Skeletal muscle satellite cell (primary cell): ENCODE results near the gene FLT4.

Experiments
- H3K27me3 ChIP-seq: 2 replicates; pipeline ENCODE4 v1.7.0; 2013; ENCODE audit warnings: low read length; ENCODE audit not compliant: control insufficient read depth, insufficient read depth
- H3K36me3 ChIP-seq: 2 replicates; pipeline ENCODE4 v1.7.0; 2013; ENCODE audit warnings: mild to moderate bottlenecking, control low read depth, low read length; ENCODE audit not compliant: insufficient read depth
- H3K4me1 ChIP-seq: 2 replicates; pipeline ENCODE4 v1.7.0; 2013; ENCODE audit warnings: low read length; ENCODE audit not compliant: control insufficient read depth, insufficient read depth
- H3K4me2 ChIP-seq: 2 replicates; pipeline ENCODE4 v1.7.0; 2013; ENCODE audit warnings: mild to moderate bottlenecking, low read length
- H3K4me3 ChIP-seq: 2 replicates; pipeline ENCODE4 v1.7.0; 2013; ENCODE audit warnings: low read length
- H3K9ac ChIP-seq: 2 replicates; pipeline ENCODE4 v1.7.0; 2013; ENCODE audit warnings: mild to moderate bottlenecking, low read depth, low read length, moderate library complexity
- H3K9me3 ChIP-seq: replicated peaks from 2 replicates; pipeline ENCODE4 v1.7.0; 2013; ENCODE audit warnings: mild to moderate bottlenecking, control low read depth, low read length

Gene FLT4

GRCh38 chr5:180599590-180599914 is 49.8 kb downstream of the FLT4 start:
- no peak overlapping the region for H3K4me3 ChIP-seq
- no peaks in the 10 kb centered on the region for H3K9me3 ChIP-seq
- H3K27me3 ChIP-seq = peaks cover 20% of the 10 kb centered on the region
- H3K4me2 ChIP-seq = no peak overlapping the region
- no peak overlapping the region for H3K9ac ChIP-seq
- H3K36me3 ChIP-seq = no peaks in the 10 kb centered on the region
- no peaks in the 10 kb centered on the region for H3K4me1 ChIP-seq

DNA sequence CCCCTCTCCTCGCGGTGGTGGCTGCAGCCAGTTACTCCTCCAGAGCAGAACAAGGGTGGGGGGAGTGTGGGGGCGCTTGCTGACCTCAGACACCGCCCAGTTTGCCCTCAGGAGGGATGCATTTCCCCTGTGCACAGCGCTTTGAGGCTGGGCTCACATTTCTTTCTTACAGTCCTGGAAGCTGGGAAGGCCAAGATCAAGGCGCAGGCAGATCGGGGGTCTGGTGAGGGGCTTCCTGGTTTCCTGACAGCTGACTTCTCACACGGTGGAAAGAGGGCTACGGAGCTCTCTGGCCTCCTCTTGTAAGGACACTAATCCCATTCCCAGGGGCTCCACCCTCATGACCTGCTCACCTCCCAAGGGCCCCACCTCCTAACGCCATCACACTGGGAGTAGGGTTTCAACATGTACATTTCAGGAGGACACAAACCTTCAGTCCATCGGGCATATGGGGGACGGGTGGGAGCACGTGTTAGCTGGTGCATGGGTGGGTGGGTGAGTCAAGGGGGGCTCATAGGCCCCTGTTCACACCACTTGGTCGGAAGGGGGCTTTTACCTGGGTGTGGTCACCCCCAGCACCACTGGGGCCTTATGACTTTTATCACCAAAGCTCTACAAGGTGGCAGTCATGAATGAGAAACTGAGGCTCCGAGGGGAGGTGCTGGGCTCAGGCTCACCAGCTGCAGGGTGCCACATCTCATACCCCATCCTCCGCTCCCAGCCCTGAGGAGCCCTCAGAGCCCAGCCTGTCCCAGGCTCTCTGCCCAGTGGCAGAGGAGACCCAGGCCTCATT is 50.4 kb downstream of the FLT4 start:
- Histone ChIP-seq H3K4me1 (no peaks in the 10 kb centered on the region), H3K4me2 (no peak overlapping the region), H3K36me3 (no peaks in the 10 kb centered on the region), H3K9ac (no peak overlapping the region), H3K4me3 (no peak overlapping the region), H3K27me3 (peaks cover 18% of the 10 kb centered on the region), H3K9me3 (no peaks in the 10 kb centered on the region)

GRCh38 chr5:180598316-180598701 is 51.1 kb downstream of the FLT4 start:
- Histone ChIP-seq H3K36me3 (no peaks in the 10 kb centered on the region), H3K4me2 (no peak overlapping the region), H3K4me3 (no peak overlapping the region), H3K9ac (no peak overlapping the region), H3K27me3 (peaks cover 24% of the 10 kb centered on the region), H3K4me1 (no peaks in the 10 kb centered on the region), H3K9me3 (no peaks in the 10 kb centered on the region)

GRCh38 chr5:180596668-180597231 is 52.6 kb downstream of the FLT4 start:
- H3K4me2 ChIP-seq = no peak overlapping the region
- H3K4me3 ChIP-seq = no peak overlapping the region
- peaks cover 29% of the 10 kb centered on the region for H3K27me3 ChIP-seq
- no peaks in the 10 kb centered on the region for H3K36me3 ChIP-seq
- H3K9me3 ChIP-seq = no peaks in the 10 kb centered on the region
- H3K4me1 ChIP-seq = no peaks in the 10 kb centered on the region
- no peak overlapping the region for H3K9ac ChIP-seq

- Histone ChIP-seq H3K4me2 (no peak overlapping the region), H3K9ac (no peak overlapping the region), H3K9me3 (no peaks in the 10 kb centered on the region), H3K4me1 (peaks cover 2% of the 10 kb centered on the region), H3K36me3 (no peaks in the 10 kb centered on the region), H3K4me3 (no peak overlapping the region), H3K27me3 (peaks cover 31% of the 10 kb centered on the region)
Observed at GRCh38 chr5:180596115-180596667, 53.2 kb downstream of the FLT4 start.

- Histone ChIP-seq H3K9me3 (no peaks in the 10 kb centered on the region), H3K27me3 (peaks cover 37% of the 10 kb centered on the region), H3K36me3 (no peaks in the 10 kb centered on the region)
Observed at GRCh38 chr5:180595381-180596114, 53.9 kb downstream of the FLT4 start.

DNA sequence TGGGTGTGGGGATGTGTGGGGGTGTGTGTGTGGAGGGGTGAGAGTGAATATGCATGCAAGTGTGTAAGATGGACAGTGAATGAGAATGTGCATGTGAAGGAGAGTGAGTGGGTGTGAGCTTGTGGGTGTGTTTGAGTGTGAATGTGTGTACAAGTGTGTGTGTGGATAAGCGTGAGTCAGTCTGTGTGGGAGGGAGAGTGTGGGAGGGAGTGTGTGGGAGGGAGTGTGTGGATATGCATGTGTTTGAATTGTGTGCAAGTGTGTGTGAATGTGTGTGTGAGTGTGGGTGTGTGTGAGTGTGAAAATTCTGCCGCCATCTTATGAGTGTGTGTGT is 54.4 kb downstream of the FLT4 start:
- Histone ChIP-seq H3K4me2 (no peak overlapping the region), H3K36me3 (no peaks in the 10 kb centered on the region), H3K9ac (no peak overlapping the region), H3K9me3 (no peaks in the 10 kb centered on the region), H3K4me3 (no peak overlapping the region), H3K4me1 (peaks cover 8% of the 10 kb centered on the region), H3K27me3 (peaks cover 43% of the 10 kb centered on the region)

More at GRCh38 chr5:180595381-180596114, 53.9 kb downstream of the FLT4 start:
- no peak overlapping the region for H3K4me3 ChIP-seq
- no peak overlapping the region for H3K9ac ChIP-seq
- no peak overlapping the region for H3K4me2 ChIP-seq
- peaks cover 8% of the 10 kb centered on the region for H3K4me1 ChIP-seq

DNA sequence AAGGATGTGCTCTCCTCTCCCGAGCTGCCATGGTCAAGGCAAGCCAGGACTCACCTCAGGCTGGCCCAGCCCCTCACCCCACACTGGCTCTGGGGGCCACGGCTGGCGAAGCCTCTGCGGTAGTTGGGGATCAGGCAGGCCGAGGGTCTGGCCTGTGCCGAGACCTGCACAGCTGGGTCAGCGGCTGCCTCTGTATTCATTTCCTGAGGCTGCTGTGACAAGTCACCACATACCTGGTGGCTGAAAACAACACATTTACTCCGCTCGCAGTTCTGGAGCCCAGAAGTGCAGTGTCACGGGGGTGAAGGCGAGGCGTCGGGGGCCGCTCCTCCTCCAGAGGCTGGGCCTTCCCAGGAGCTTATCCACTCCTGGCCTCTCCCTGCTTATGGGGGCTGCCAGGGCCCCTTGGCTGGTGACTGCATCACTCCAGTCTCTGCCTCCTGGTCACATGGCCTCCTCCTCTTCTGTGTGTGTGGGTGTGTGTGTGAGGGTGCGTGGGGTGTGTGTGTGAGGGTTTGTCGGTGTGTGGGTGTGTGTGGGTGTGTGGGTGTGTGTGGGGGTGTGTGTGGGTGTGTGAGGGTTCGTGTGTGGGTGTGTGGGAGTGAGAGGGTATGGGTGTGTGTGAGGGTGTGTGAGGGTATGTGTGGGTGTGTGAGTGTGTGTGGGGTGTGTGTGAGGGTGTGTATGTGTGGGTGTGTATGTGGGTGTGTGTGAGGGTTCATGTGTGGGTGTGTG is 54.9 kb downstream of the FLT4 start:
- Histone ChIP-seq H3K4me1 (peaks cover 8% of the 10 kb centered on the region), H3K9me3 (no peaks in the 10 kb centered on the region), H3K4me2 (no peak overlapping the region), H3K4me3 (no peak overlapping the region), H3K9ac (no peak overlapping the region), H3K27me3 (peaks cover 48% of the 10 kb centered on the region), H3K36me3 (no peaks in the 10 kb centered on the region)

DNA sequence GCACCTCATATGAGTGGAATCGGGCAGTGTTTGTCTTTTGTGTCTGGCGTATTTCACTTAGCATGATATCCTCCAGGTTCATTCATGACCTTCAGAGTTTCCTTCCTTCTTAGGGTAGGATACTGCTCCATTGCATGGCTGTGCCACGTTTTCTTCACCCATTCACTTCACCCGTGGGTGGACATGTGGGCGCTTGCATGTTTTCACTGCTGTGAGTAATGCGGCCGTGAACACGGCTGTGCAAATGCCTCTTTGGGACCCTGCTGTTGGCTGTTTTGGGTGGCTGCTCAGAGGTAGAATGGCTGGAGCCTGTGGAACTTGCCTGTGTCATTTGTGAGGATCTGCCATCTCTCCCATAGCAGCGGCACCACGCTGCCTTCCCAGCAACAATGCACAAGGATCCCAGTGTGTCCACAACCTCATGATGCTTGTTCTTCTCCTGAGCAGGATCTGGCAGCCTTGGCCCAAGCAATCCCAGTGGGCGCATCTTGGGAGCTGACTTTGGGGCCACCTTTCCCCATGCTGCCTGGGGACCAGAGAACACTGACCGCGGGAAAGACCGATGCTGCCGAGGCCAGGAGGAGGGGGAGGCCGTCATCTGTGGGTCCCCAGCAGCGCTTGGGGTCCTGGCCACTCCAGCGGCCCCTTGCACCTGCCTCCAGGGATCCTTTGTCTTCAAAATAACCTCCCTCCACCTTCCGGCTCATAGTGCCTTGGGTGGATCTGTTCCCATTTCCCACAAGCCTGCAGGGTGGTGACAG is 55.8 kb downstream of the FLT4 start:
- Histone ChIP-seq H3K9ac (no peak overlapping the region), H3K27me3 (peaks cover 50% of the 10 kb centered on the region), H3K4me3 (no peak overlapping the region), H3K4me1 (peaks cover 8% of the 10 kb centered on the region), H3K4me2 (no peak overlapping the region), H3K9me3 (no peaks in the 10 kb centered on the region), H3K36me3 (no peaks in the 10 kb centered on the region)

GRCh38 chr5:180592176-180592575 is 57.2 kb downstream of the FLT4 start:
- Histone ChIP-seq H3K27me3 (peaks cover 52% of the 10 kb centered on the region), H3K36me3 (no peaks in the 10 kb centered on the region), H3K4me2 (no peak overlapping the region), H3K4me3 (no peak overlapping the region), H3K9ac (no peak overlapping the region), H3K4me1 (peaks cover 8% of the 10 kb centered on the region), H3K9me3 (no peaks in the 10 kb centered on the region)
